Measurements from ENCODE around the gene LPGAT1. TPM values are rescaled to one million over a fixed set of nuclear protein-coding genes. Genes with fewer than 3 reads are reported as not detected.

The LPGAT1 gene
- total RNA-seq, 5 donors from 2014 or later (not counting 1 experiment from before 2014, with no cell fraction given): 20.8 to 47.1 (median 31.4) TPM

DNA sequence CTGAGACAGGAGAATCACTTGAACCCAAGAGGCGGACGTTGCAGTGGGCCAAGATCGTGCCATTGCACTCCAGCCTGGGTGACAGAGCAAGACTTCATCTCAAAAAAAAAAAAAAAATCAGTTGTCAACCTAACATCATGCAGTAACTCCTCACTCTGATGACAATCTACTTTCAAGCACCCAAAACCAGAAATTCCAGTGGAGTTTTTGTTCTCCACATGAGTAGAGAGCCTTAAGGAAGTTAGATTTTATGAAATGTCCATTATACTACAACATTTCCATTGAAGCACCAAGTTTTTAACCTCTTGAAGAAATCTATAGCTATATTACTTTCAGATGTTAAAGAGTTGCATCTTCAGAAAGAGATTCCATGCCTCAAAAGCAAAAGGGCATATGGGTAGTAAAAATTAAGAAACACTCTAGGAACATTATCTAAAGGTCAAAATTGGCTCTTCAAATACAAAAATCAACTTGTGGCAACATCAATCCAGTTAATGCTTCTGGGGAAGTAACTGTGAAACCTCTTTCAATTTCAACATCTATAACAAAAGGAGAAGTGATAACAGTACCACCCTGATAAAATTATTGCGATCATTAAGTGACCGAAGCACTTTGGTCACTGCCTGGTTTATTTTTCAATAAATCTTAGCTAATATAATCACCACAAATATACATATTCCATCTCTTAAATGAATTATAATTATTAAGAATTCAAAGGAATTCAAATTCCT, 7.7 kb downstream of the LPGAT1 start:
- WGBS (ENCODE audit: insufficient coverage): no CpG with 5 or more reads among the region's 5 CpGs
- Mint-ChIP-seq H3K27ac (no peak overlapping the region), H3K4me1 (peaks cover 13 to 33% (median 17%) of the 10 kb centered on the region in 3 donors), H3K4me3 (no peak overlapping the region), H3K9me3 (no peaks in the 10 kb centered on the region), H3K36me3 (peaks cover 31% of the 10 kb centered on the region), H3K27me3 (no peaks in the 10 kb centered on the region)
- CTCF ChIA-PET: interaction anchor here (0.6 to 0.9 kb wide), 2 partner anchors 16 to 633 kb away, joined by 3 read pairs; no protein-coding TSS in a partner anchor
- Histone ChIP-seq H3K27me3 (replicated peaks in 1 of 2; ENCODE audit: control insufficient read depth in 2 of 2, extremely low read depth in 1 of 2, insufficient read depth in 2 of 2, low read length in 1 of 2) (no peaks in the 10 kb centered on the region), H3K4me1 (ENCODE audit: control insufficient read depth in 1 of 2, extremely low read depth in 1 of 2, insufficient read depth in 2 of 2, low read length in 2 of 2) (no peaks in the 10 kb centered on the region), H3K4me3 (ENCODE audit: control insufficient read depth in 1 of 2, extremely low read depth in 1 of 2, low read length in 1 of 2) (no peak overlapping the region), H3K36me3 (ENCODE audit: control insufficient read depth in 2 of 2, extremely low read depth in 1 of 2, insufficient read depth in 1 of 2, low read length in 1 of 2) (peaks cover 0 to 7% of the 10 kb centered on the region in 2 donors), H3K9me3 (no peaks in the 10 kb centered on the region), H3K27ac (ENCODE audit: low read length) (no peak overlapping the region)
- POLR2A ChIA-PET: interaction anchor here in 1 of 2 donors (0.7 kb wide), 1 partner anchor 26 kb away, joined by 4 read pairs; no protein-coding TSS in a partner anchor
- DNase-seq (no peak), ATAC-seq (replicated peaks in 1 of 4) (no peak)

- Histone ChIP-seq H3K27ac (ENCODE audit: low read length) (no peak overlapping the region), H3K36me3 (ENCODE audit: control insufficient read depth in 2 of 2, extremely low read depth in 1 of 2, insufficient read depth in 1 of 2, low read length in 1 of 2) (peaks cover 0 to 7% of the 10 kb centered on the region in 2 donors), H3K4me1 (ENCODE audit: control insufficient read depth in 1 of 2, extremely low read depth in 1 of 2, insufficient read depth in 2 of 2, low read length in 2 of 2) (no peaks in the 10 kb centered on the region), H3K4me3 (ENCODE audit: control insufficient read depth in 1 of 2, extremely low read depth in 1 of 2, low read length in 1 of 2) (no peak overlapping the region), H3K9me3 (no peaks in the 10 kb centered on the region), H3K27me3 (replicated peaks in 1 of 2; ENCODE audit: control insufficient read depth in 2 of 2, extremely low read depth in 1 of 2, insufficient read depth in 2 of 2, low read length in 1 of 2) (no peaks in the 10 kb centered on the region)
- POLR2A ChIA-PET: interaction anchor here in 1 of 2 donors (0.6 to 1.2 kb wide), 2 partner anchors 201 to 575 kb away, joined by 3 read pairs; no protein-coding TSS in a partner anchor
- Mint-ChIP-seq H3K36me3 (peaks cover 28% of the 10 kb centered on the region), H3K9me3 (no peaks in the 10 kb centered on the region), H3K4me3 (no peak overlapping the region), H3K27me3 (no peaks in the 10 kb centered on the region), H3K27ac (no peak overlapping the region), H3K4me1 (peaks cover 4 to 18% (median 9%) of the 10 kb centered on the region in 3 donors)
- CTCF ChIA-PET: interaction anchor here (0.6 to 0.9 kb wide), 3 partner anchors 136 to 549 kb away, joined by 3 to 5 read pairs (median 4); no protein-coding TSS in a partner anchor
- ATAC-seq (replicated peaks in 1 of 4) (no peak), DNase-seq (no peak)
Observed at GRCh38 chr1:211816586-211816985, 14.0 kb downstream of the LPGAT1 start.

- Histone ChIP-seq H3K4me1 (ENCODE audit: control insufficient read depth in 1 of 2, extremely low read depth in 1 of 2, insufficient read depth in 2 of 2, low read length in 2 of 2) (no peaks in the 10 kb centered on the region), H3K27ac (ENCODE audit: low read length) (no peak overlapping the region), H3K9me3 (no peaks in the 10 kb centered on the region), H3K27me3 (replicated peaks in 1 of 2; ENCODE audit: control insufficient read depth in 2 of 2, extremely low read depth in 1 of 2, insufficient read depth in 2 of 2, low read length in 1 of 2) (no peaks in the 10 kb centered on the region), H3K4me3 (ENCODE audit: control insufficient read depth in 1 of 2, extremely low read depth in 1 of 2, low read length in 1 of 2) (no peak overlapping the region), H3K36me3 (ENCODE audit: control insufficient read depth in 2 of 2, extremely low read depth in 1 of 2, insufficient read depth in 1 of 2, low read length in 1 of 2) (peaks cover 0 to 6% of the 10 kb centered on the region in 2 donors)
- POLR2A ChIA-PET: interaction anchor here in 1 of 2 donors (1.0 kb wide), 1 partner anchor 19 kb away, joined by 3 read pairs; no protein-coding TSS in a partner anchor
- Mint-ChIP-seq H3K9me3 (peaks cover 0 to 7% (median 0%) of the 10 kb centered on the region in 3 donors), H3K4me3 (no peak overlapping the region), H3K27me3 (no peaks in the 10 kb centered on the region), H3K36me3 (peaks cover 29% of the 10 kb centered on the region), H3K27ac (no peak overlapping the region), H3K4me1 (peaks cover 6 to 14% (median 8%) of the 10 kb centered on the region in 3 donors)
- DNase-seq (no peak), ATAC-seq (replicated peaks in 1 of 4) (no peak)
- 100% methylated on average over 1 of the region's 1 CpG for whole genome bisulfite sequencing (ENCODE audit: insufficient coverage)
- CTCF ChIA-PET: interaction anchor here in 1 of 2 donors (1.3 kb wide), 1 partner anchor 134 kb away, joined by 10 read pairs; no protein-coding TSS in a partner anchor
Observed at GRCh38 chr1:211814313-211814712, 16.2 kb downstream of the LPGAT1 start.

GRCh38 chr1:211813590-211813989, 17.0 kb downstream of the LPGAT1 start:
- Histone ChIP-seq H3K9me3 (no peaks in the 10 kb centered on the region), H3K4me3 (ENCODE audit: control insufficient read depth in 1 of 2, extremely low read depth in 1 of 2, low read length in 1 of 2) (no peak overlapping the region), H3K27me3 (replicated peaks in 1 of 2; ENCODE audit: control insufficient read depth in 2 of 2, extremely low read depth in 1 of 2, insufficient read depth in 2 of 2, low read length in 1 of 2) (no peaks in the 10 kb centered on the region), H3K4me1 (ENCODE audit: control insufficient read depth in 1 of 2, extremely low read depth in 1 of 2, insufficient read depth in 2 of 2, low read length in 2 of 2) (no peaks in the 10 kb centered on the region), H3K36me3 (ENCODE audit: control insufficient read depth in 2 of 2, extremely low read depth in 1 of 2, insufficient read depth in 1 of 2, low read length in 1 of 2) (peaks cover 0 to 6% of the 10 kb centered on the region in 2 donors), H3K27ac (ENCODE audit: low read length) (no peak overlapping the region)
- ATAC-seq (replicated peaks in 1 of 4) (no peak), DNase-seq (no peak)
- CTCF ChIA-PET: no interaction called here
- H3K27ac Mint-ChIP-seq: no peak overlapping the region
- peaks cover 31% of the 10 kb centered on the region for H3K36me3 Mint-ChIP-seq
- H3K4me3 Mint-ChIP-seq: no peak overlapping the region
- no peaks in the 10 kb centered on the region for H3K27me3 Mint-ChIP-seq
- H3K4me1 Mint-ChIP-seq: peaks cover 6 to 14% (median 8%) of the 10 kb centered on the region in 3 donors
- H3K9me3 Mint-ChIP-seq: peaks cover 0 to 7% (median 0%) of the 10 kb centered on the region in 3 donors
- POLR2A ChIA-PET: interaction anchor here in 1 of 2 donors (0.5 kb wide), 1 partner anchor 183 kb away, joined by 3 read pairs; no protein-coding TSS in a partner anchor

GRCh38 chr1:211812584-211812983, 18.0 kb downstream of the LPGAT1 start:
- Histone ChIP-seq H3K27me3 (replicated peaks in 1 of 2; ENCODE audit: control insufficient read depth in 2 of 2, extremely low read depth in 1 of 2, insufficient read depth in 2 of 2, low read length in 1 of 2) (no peaks in the 10 kb centered on the region), H3K9me3 (no peaks in the 10 kb centered on the region), H3K36me3 (ENCODE audit: control insufficient read depth in 2 of 2, extremely low read depth in 1 of 2, insufficient read depth in 1 of 2, low read length in 1 of 2) (peaks cover 0 to 2% of the 10 kb centered on the region in 2 donors), H3K27ac (ENCODE audit: low read length) (no peak overlapping the region), H3K4me1 (ENCODE audit: control insufficient read depth in 1 of 2, extremely low read depth in 1 of 2, insufficient read depth in 2 of 2, low read length in 2 of 2) (no peaks in the 10 kb centered on the region), H3K4me3 (ENCODE audit: control insufficient read depth in 1 of 2, extremely low read depth in 1 of 2, low read length in 1 of 2) (no peak overlapping the region)
- Mint-ChIP-seq H3K27ac (no peak overlapping the region), H3K27me3 (no peaks in the 10 kb centered on the region), H3K36me3 (peaks cover 33% of the 10 kb centered on the region), H3K9me3 (peaks cover 0 to 7% (median 0%) of the 10 kb centered on the region in 3 donors), H3K4me3 (no peak overlapping the region), H3K4me1 (peaks cover 6 to 14% (median 8%) of the 10 kb centered on the region in 3 donors)
- DNase-seq (no peak), ATAC-seq (replicated peaks in 1 of 4) (no peak)
- POLR2A ChIA-PET: no interaction called here
- WGBS (ENCODE audit: insufficient coverage): 97% methylated on average over 3 of the region's 4 CpGs
- CTCF ChIA-PET: no interaction called here

GRCh38 chr1:211811848-211812247, 18.7 kb downstream of the LPGAT1 start:
- H3K27me3 Mint-ChIP-seq: no peaks in the 10 kb centered on the region
- no peaks in the 10 kb centered on the region for H3K27me3 ChIP-seq (replicated peaks in 1 of 2; ENCODE audit: control insufficient read depth in 2 of 2, extremely low read depth in 1 of 2, insufficient read depth in 2 of 2, low read length in 1 of 2)
- peaks cover 40% of the 10 kb centered on the region for H3K36me3 Mint-ChIP-seq
- CTCF ChIA-PET: no interaction called here
- no peaks in the 10 kb centered on the region for H3K4me1 ChIP-seq (ENCODE audit: control insufficient read depth in 1 of 2, extremely low read depth in 1 of 2, insufficient read depth in 2 of 2, low read length in 2 of 2)
- H3K9me3 Mint-ChIP-seq: peaks cover 0 to 7% (median 0%) of the 10 kb centered on the region in 3 donors
- no peaks in the 10 kb centered on the region for H3K9me3 ChIP-seq
- POLR2A ChIA-PET: no interaction called here
- H3K4me3 Mint-ChIP-seq: no peak overlapping the region
- peaks cover 0 to 4% of the 10 kb centered on the region in 2 donors for H3K36me3 ChIP-seq (ENCODE audit: control insufficient read depth in 2 of 2, extremely low read depth in 1 of 2, insufficient read depth in 1 of 2, low read length in 1 of 2)
- H3K4me3 ChIP-seq (ENCODE audit: control insufficient read depth in 1 of 2, extremely low read depth in 1 of 2, low read length in 1 of 2): no peak overlapping the region
- no peak overlapping the region for H3K27ac Mint-ChIP-seq
- peaks cover 6 to 15% (median 9%) of the 10 kb centered on the region in 3 donors for H3K4me1 Mint-ChIP-seq
- no peak for ATAC-seq (replicated peaks in 1 of 4)
- DNase-seq: no peak
- WGBS (ENCODE audit: insufficient coverage): no CpG with 5 or more reads among the region's 2 CpGs
- H3K27ac ChIP-seq (ENCODE audit: low read length): no peak overlapping the region
